Adrenal gland (tissue), 12 donors: Measurements from ENCODE around the gene TLN1. TPM values are rescaled to one million over a fixed set of nuclear protein-coding genes. Genes with fewer than 3 reads are reported as not detected.

Experiments used
- DNase-seq, 7 donors: peaks; one replicate each; pipeline ENCODE4 v3.0.0-alpha.2; 2019 to 2020
- H3K27ac ChIP-seq, 5 donors: fragments of 200-600 bp; sonication (generic) in 4 of 5; 1 replicate in 3 of 5; 2 replicates in 2 of 5; pipeline versions ENCODE4 v1.5.1 to v1.8.0; 2016 to 2020; ENCODE audit warnings: mild to moderate bottlenecking in 1 of 5
- H3K27me3 ChIP-seq: fragments of 200-600 bp; 2 replicates; pipeline ENCODE4 v1.8.0; 2021
- H3K36me3 ChIP-seq, 2 donors: fragments of 200-600 bp; replicated peaks in 1 of 2; 1 replicate in 1 of 2; 2 replicates in 1 of 2; pipeline versions ENCODE4 v1.5.1 to v1.8.0; 2018 to 2022
- H3K4me1 ChIP-seq, 2 donors: fragments of 200-600 bp; replicated peaks in 1 of 2; 1 replicate in 1 of 2; 2 replicates in 1 of 2; pipeline versions ENCODE4 v1.5.1 to v1.8.0; 2018 to 2021
- H3K4me3 ChIP-seq, 4 donors: fragments of 200-600 bp; sonication (generic) in 3 of 4; one replicate each; pipeline ENCODE4 v1.5.1; 2016 to 2018
- H3K9me3 ChIP-seq, 3 donors: fragments of 200-600 bp; sonication (generic) in 1 of 3; replicated peaks in 1 of 3; 1 replicate in 2 of 3; 2 replicates in 1 of 3; pipeline versions ENCODE4 v1.5.1 to v1.8.0; 2016 to 2021
- CTCF ChIP-seq, 6 experiments: fragments of 450-650 bp in 4 of 6; fragments of 200-600 bp in 2 of 6; sonication (generic) in 1 of 6; IDR thresholded peaks; 1 replicate in 5 of 6; 2 replicates in 1 of 6; pipeline versions ENCODE4 v1.5.1 to v1.8.0; 2016 to 2021; ENCODE audit warnings: antibody characterized with exemption in 6 of 6, mild to moderate bottlenecking in 2 of 6, moderate library complexity in 1 of 6
- POLR2A ChIP-seq, 2 donors: fragments of 450-650 bp; IDR thresholded peaks; one replicate each; pipeline ENCODE4 v1.6.1; 2017; ENCODE audit warnings: antibody characterized with exemption in 2 of 2, mild to moderate bottlenecking in 2 of 2, moderate library complexity in 1 of 2
- WGBS, 4 donors: extraction: QIAGEN DNeasy Blood & Tissue Kit in 2 of 4; methylation state at CpG; one replicate each; pipeline versions ENCODE4 v1.1.5 to v1.1.7; 2013 to 2017; 5-methylcytosine and 5-hydroxymethylcytosine counted together
- intact Hi-C, 2 donors: fragments of 100-400 bp; cut with DNase I; formaldehyde crosslinking; loops; one replicate each; pipeline versions ENCODE4 v1.14.1 to v1.15.0; 2022 to 2023
- polyA plus RNA-seq, 3 donors: library from polyadenylated mRNA; stranded (reverse); fragments of 200-250 nt in 2 of 3; fragments of 350-450 nt in 1 of 3; fragmentation: Illumina TruSeq in 1 of 3; extraction: RNeasy Lipid Tissue Mini Kit (QIAGEN cat#74804) in 1 of 3; gene quantifications; one replicate each; pipeline ENCODE4 v1.2.3, GENCODE V29; 2013 to 2014
- total RNA-seq, 9 donors: library from RNA; depleted of rRNA in 4 of 9; stranded (reverse); fragments of >200 nt in 4 of 9; fragments of 120-200 nt in 1 of 9; fragmentation: NEBNext Ultra II Directional in 1 of 9; extraction: Animal tissue kit (Norgen Biotek cat#: 25700) in 1 of 9; gene quantifications; one replicate each; pipeline versions ENCODE4 v1.1.0 to v1.2.4, GENCODE V29; 2013 to 2023
- donor health status: healthy with polysubstance abuse.
- donor health status: Bipolar disorder and iron deficiency.
- donor health status: DM: yes; HTN: yes; CAD: no.
- donor health status: DM: no; HTN: no; CAD: no.
- donor health status: DM: no; HTN: no; CAD: no.
- donor health status: DM: yes; HTN: yes; CAD: no.

TLN1 gene
- total and polyA plus RNA-seq, 12 donors: 157 to 565 (median 296) TPM

- no peak overlapping the region for H3K4me3 ChIP-seq
- no peak for TF ChIP-seq CTCF (IDR thresholded peaks at IDR 0.05)
- no peak for TF ChIP-seq POLR2A (IDR thresholded peaks at IDR 0.05)
- H3K4me1 ChIP-seq: peaks cover 18 to 32% of the 10 kb centered on the region in 2 donors
- no peaks in the 10 kb centered on the region for H3K36me3 ChIP-seq
- DNase-seq: peak in 3 of 7 donors; percentile 35 to 66 (median 55)
- WGBS, 4 donors: 12 to 24% (median 19%) methylated on average over 1 of the region's 1 CpG
- H3K27me3 ChIP-seq: no peaks in the 10 kb centered on the region
- H3K27ac ChIP-seq: peak overlapping the region; percentile 5 to 68 (median 27)
- intact Hi-C loops: no loop called here
- H3K9me3 ChIP-seq: no peaks in the 10 kb centered on the region
These were observed 39.5 kb upstream of the TLN1 start for GRCh38 chr9:35771534-35771933.

- Histone ChIP-seq H3K4me3 (no peak overlapping the region), H3K36me3 (no peaks in the 10 kb centered on the region), H3K9me3 (no peaks in the 10 kb centered on the region), H3K27ac (peak overlapping the region; percentile 5 to 68 (median 27)), H3K27me3 (no peaks in the 10 kb centered on the region), H3K4me1 (peaks cover 18 to 29% of the 10 kb centered on the region in 2 donors)
- peak in 6 of 7 donors; percentile 44 to 83 (median 54) for DNase-seq
- 3 to 8% (median 7%) methylated on average over 4 of the region's 4 CpGs for WGBS, 4 donors
- intact Hi-C loops: no loop called here
- TF ChIP-seq CTCF (IDR thresholded peaks at IDR 0.05) (no peak), POLR2A (IDR thresholded peaks at IDR 0.05) (no peak)
These were observed 39.1 kb upstream of the TLN1 start for GRCh38 chr9:35771075-35771433.

DNA sequence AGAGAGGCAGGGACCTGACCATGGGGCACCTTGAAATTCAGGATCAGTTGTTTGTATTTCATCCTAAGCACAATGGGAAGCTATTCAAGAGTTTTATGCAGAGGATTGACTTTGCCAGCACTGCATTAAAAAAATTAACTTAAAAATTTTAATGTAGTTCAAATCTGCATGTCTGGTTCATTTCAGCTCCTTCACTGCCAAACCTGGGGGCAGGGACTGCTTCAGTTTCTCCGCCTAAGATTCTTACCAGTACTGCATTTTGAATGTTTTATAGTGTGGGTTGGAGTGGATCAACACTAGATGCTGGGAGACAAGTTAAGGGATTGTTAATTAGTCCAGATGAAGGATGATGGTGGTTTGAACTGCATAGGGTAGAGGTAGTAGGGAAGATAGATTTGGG lies 37.8 kb upstream of the TLN1 start:
- 88 to 100% (median 94%) methylated on average over 1 of the region's 1 CpG for WGBS, 4 donors

GRCh38 chr9:35767458-35767857 lies 35.5 kb upstream of the TLN1 start:
- Histone ChIP-seq H3K4me3 (no peak overlapping the region), H3K4me1 (peaks cover 18 to 23% of the 10 kb centered on the region in 2 donors), H3K27me3 (no peaks in the 10 kb centered on the region), H3K36me3 (no peaks in the 10 kb centered on the region), H3K27ac (no peak overlapping the region), H3K9me3 (no peaks in the 10 kb centered on the region)
- no peak for DNase-seq
- intact Hi-C loops: no loop called here
- no peak for TF ChIP-seq CTCF (IDR thresholded peaks at IDR 0.05)
- no peak for TF ChIP-seq POLR2A (IDR thresholded peaks at IDR 0.05)
- WGBS, 4 donors: 77 to 96% (median 88%) methylated on average over 1 of the region's 1 CpG

More for the DNA sequence above, 37.8 kb upstream of the TLN1 start:
- H3K4me3 ChIP-seq: no peak overlapping the region
- TF ChIP-seq CTCF (IDR thresholded peaks at IDR 0.05) (no peak), POLR2A (IDR thresholded peaks at IDR 0.05) (no peak)
- H3K36me3 ChIP-seq: no peaks in the 10 kb centered on the region
- H3K4me1 ChIP-seq: peaks cover 18 to 23% of the 10 kb centered on the region in 2 donors
- H3K27ac ChIP-seq: no peak overlapping the region
- H3K9me3 ChIP-seq: no peaks in the 10 kb centered on the region
- DNase-seq: no peak
- intact Hi-C loops: no loop called here
- H3K27me3 ChIP-seq: no peaks in the 10 kb centered on the region
